ENCODE results near the gene CCDC40.
A peak's percentile ranks its signal among the peaks of the same experiment; 100 is the strongest.

The CCDC40 gene

GRCh38 chr17:80050706-80051105 is 14.3 kb downstream of the CCDC40 start:
- Histone ChIP-seq H2BK12ac (ENCODE audit: low read length) (no peak overlapping the region), H3K4me3 (ENCODE audit: low read length in 2 of 2) (peak overlapping the region in 1 of 2 donors; percentile 47), H2BK15ac (ENCODE audit: low read length) (no peak overlapping the region), H3K4me2 (ENCODE audit: insufficient read depth, low read length, poor library complexity, severe bottlenecking) (no peak overlapping the region), H2BK120ac (ENCODE audit: low read depth, low read length) (no peak overlapping the region), H3K4me1 (ENCODE audit: control insufficient read depth in 2 of 2, insufficient read depth in 1 of 2, low read depth in 1 of 2, low read length in 2 of 2) (no peaks in the 10 kb centered on the region), H3K9me3 (replicated peaks in 1 of 2; ENCODE audit: control insufficient read depth in 2 of 2, insufficient read depth in 1 of 2, low read depth in 1 of 2, low read length in 2 of 2) (no peaks in the 10 kb centered on the region), H4K91ac (ENCODE audit: low read depth, low read length, poor library complexity) (no peak overlapping the region), H3K4ac (ENCODE audit: low read length) (no peak overlapping the region), H3K23ac (ENCODE audit: low read depth, low read length, poor library complexity) (no peak overlapping the region), H3K36me3 (replicated peaks in 1 of 2; ENCODE audit: control insufficient read depth in 2 of 2, insufficient read depth in 2 of 2, low read length in 2 of 2) (peaks cover 13 to 66% of the 10 kb centered on the region in 2 donors), H3K27me3 (ENCODE audit: control insufficient read depth in 3 of 3, insufficient read depth in 3 of 3, low read depth in 1 of 3, low read length in 3 of 3) (no peaks in the 10 kb centered on the region), H2AK5ac (ENCODE audit: low read depth, low read length) (no peak overlapping the region), H2BK5ac (ENCODE audit: low read length) (no peak overlapping the region), H4K8ac (ENCODE audit: low read depth, low read length) (no peak overlapping the region), H3K9ac (ENCODE audit: low read depth, low read length, poor library complexity) (peak overlapping the region; percentile 9), H3K18ac (ENCODE audit: low read length) (no peak overlapping the region), H3K27ac (replicated peaks; ENCODE audit: low read length) (no peak overlapping the region), H3K14ac (ENCODE audit: low read length) (no peak overlapping the region), H2AFZ (ENCODE audit: low read length) (no peak overlapping the region), H3K79me1 (ENCODE audit: low read depth, low read length) (no peaks in the 10 kb centered on the region)
- no CpG with 5 or more reads among the region's 16 CpGs for WGBS, 2 donors (ENCODE audit: extremely low coverage in 2 of 2, insufficient read length in 2 of 2, insufficient replicate concordance in 1 of 2)
- no peak for DNase-seq (ENCODE audit: low spot score)

- H3K27me3 ChIP-seq (ENCODE audit: control insufficient read depth in 3 of 3, insufficient read depth in 3 of 3, low read depth in 1 of 3, low read length in 3 of 3): no peaks in the 10 kb centered on the region
- no CpG with 5 or more reads among the region's 11 CpGs for WGBS, 2 donors (ENCODE audit: extremely low coverage in 2 of 2, insufficient read length in 2 of 2, insufficient replicate concordance in 1 of 2)
Measured at GRCh38 chr17:80051681-80052080, 15.2 kb downstream of the CCDC40 start.

GRCh38 chr17:80053102-80053501 is 16.7 kb downstream of the CCDC40 start:
- H2BK12ac ChIP-seq (ENCODE audit: low read length): no peak overlapping the region
- no peak overlapping the region for H3K18ac ChIP-seq (ENCODE audit: low read length)
- no peak overlapping the region for H3K4me3 ChIP-seq (ENCODE audit: low read length in 2 of 2)
- no peaks in the 10 kb centered on the region for H3K4me1 ChIP-seq (ENCODE audit: control insufficient read depth in 2 of 2, insufficient read depth in 1 of 2, low read depth in 1 of 2, low read length in 2 of 2)
- H3K9ac ChIP-seq (ENCODE audit: low read depth, low read length, poor library complexity): no peak overlapping the region
- H4K8ac ChIP-seq (ENCODE audit: low read depth, low read length): no peak overlapping the region
- no peak overlapping the region for H2BK5ac ChIP-seq (ENCODE audit: low read length)
- H2BK15ac ChIP-seq (ENCODE audit: low read length): no peak overlapping the region
- H3K4me2 ChIP-seq (ENCODE audit: insufficient read depth, low read length, poor library complexity, severe bottlenecking): no peak overlapping the region
- H2AK5ac ChIP-seq (ENCODE audit: low read depth, low read length): no peak overlapping the region
- peaks cover 13 to 63% of the 10 kb centered on the region in 2 donors for H3K36me3 ChIP-seq (replicated peaks in 1 of 2; ENCODE audit: control insufficient read depth in 2 of 2, insufficient read depth in 2 of 2, low read length in 2 of 2)
- H3K9me3 ChIP-seq (replicated peaks in 1 of 2; ENCODE audit: control insufficient read depth in 2 of 2, insufficient read depth in 1 of 2, low read depth in 1 of 2, low read length in 2 of 2): no peaks in the 10 kb centered on the region
- no peaks in the 10 kb centered on the region for H3K27me3 ChIP-seq (ENCODE audit: control insufficient read depth in 3 of 3, insufficient read depth in 3 of 3, low read depth in 1 of 3, low read length in 3 of 3)
- no peak overlapping the region for H2BK120ac ChIP-seq (ENCODE audit: low read depth, low read length)
- no peaks in the 10 kb centered on the region for H3K79me1 ChIP-seq (ENCODE audit: low read depth, low read length)
- no CpG with 5 or more reads among the region's 10 CpGs for WGBS, 2 donors (ENCODE audit: extremely low coverage in 2 of 2, insufficient read length in 2 of 2, insufficient replicate concordance in 1 of 2)
- H4K91ac ChIP-seq (ENCODE audit: low read depth, low read length, poor library complexity): no peak overlapping the region
- DNase-seq (ENCODE audit: low spot score): no peak
- no peak overlapping the region for H3K4ac ChIP-seq (ENCODE audit: low read length)
- H3K14ac ChIP-seq (ENCODE audit: low read length): no peak overlapping the region
- no peak overlapping the region for H2AFZ ChIP-seq (ENCODE audit: low read length)
- H3K23ac ChIP-seq (ENCODE audit: low read depth, low read length, poor library complexity): no peak overlapping the region
- no peak overlapping the region for H3K27ac ChIP-seq (replicated peaks; ENCODE audit: low read length)

More at GRCh38 chr17:80051681-80052080, 15.2 kb downstream of the CCDC40 start:
- Histone ChIP-seq H2BK5ac (ENCODE audit: low read length) (no peak overlapping the region), H3K9me3 (replicated peaks in 1 of 2; ENCODE audit: control insufficient read depth in 2 of 2, insufficient read depth in 1 of 2, low read depth in 1 of 2, low read length in 2 of 2) (no peaks in the 10 kb centered on the region), H2BK120ac (ENCODE audit: low read depth, low read length) (no peak overlapping the region), H3K79me1 (ENCODE audit: low read depth, low read length) (no peaks in the 10 kb centered on the region), H3K27ac (replicated peaks; ENCODE audit: low read length) (no peak overlapping the region), H3K4me3 (ENCODE audit: low read length in 2 of 2) (no peak overlapping the region), H2AFZ (ENCODE audit: low read length) (no peak overlapping the region), H2BK12ac (ENCODE audit: low read length) (no peak overlapping the region), H4K8ac (ENCODE audit: low read depth, low read length) (no peak overlapping the region), H2AK5ac (ENCODE audit: low read depth, low read length) (no peak overlapping the region), H2BK15ac (ENCODE audit: low read length) (no peak overlapping the region), H3K23ac (ENCODE audit: low read depth, low read length, poor library complexity) (no peak overlapping the region), H3K4ac (ENCODE audit: low read length) (no peak overlapping the region), H3K14ac (ENCODE audit: low read length) (no peak overlapping the region), H3K18ac (ENCODE audit: low read length) (no peak overlapping the region), H3K4me1 (ENCODE audit: control insufficient read depth in 2 of 2, insufficient read depth in 1 of 2, low read depth in 1 of 2, low read length in 2 of 2) (no peaks in the 10 kb centered on the region), H3K36me3 (replicated peaks in 1 of 2; ENCODE audit: control insufficient read depth in 2 of 2, insufficient read depth in 2 of 2, low read length in 2 of 2) (peaks cover 13 to 62% of the 10 kb centered on the region in 2 donors), H3K9ac (ENCODE audit: low read depth, low read length, poor library complexity) (no peak overlapping the region), H3K4me2 (ENCODE audit: insufficient read depth, low read length, poor library complexity, severe bottlenecking) (no peak overlapping the region), H4K91ac (ENCODE audit: low read depth, low read length, poor library complexity) (no peak overlapping the region)
- DNase-seq (ENCODE audit: low spot score): no peak

- H3K36me3 ChIP-seq (replicated peaks in 1 of 2; ENCODE audit: control insufficient read depth in 2 of 2, insufficient read depth in 2 of 2, low read length in 2 of 2): peaks cover 7 to 65% of the 10 kb centered on the region in 2 donors
- H3K14ac ChIP-seq (ENCODE audit: low read length): no peak overlapping the region
- H3K9me3 ChIP-seq (replicated peaks in 1 of 2; ENCODE audit: control insufficient read depth in 2 of 2, insufficient read depth in 1 of 2, low read depth in 1 of 2, low read length in 2 of 2): no peaks in the 10 kb centered on the region
- no peak overlapping the region for H3K9ac ChIP-seq (ENCODE audit: low read depth, low read length, poor library complexity)
- no peak overlapping the region for H3K4ac ChIP-seq (ENCODE audit: low read length)
- H2AK5ac ChIP-seq (ENCODE audit: low read depth, low read length): no peak overlapping the region
- H3K4me1 ChIP-seq (ENCODE audit: control insufficient read depth in 2 of 2, insufficient read depth in 1 of 2, low read depth in 1 of 2, low read length in 2 of 2): no peaks in the 10 kb centered on the region
- no peak overlapping the region for H3K23ac ChIP-seq (ENCODE audit: low read depth, low read length, poor library complexity)
- H2BK5ac ChIP-seq (ENCODE audit: low read length): no peak overlapping the region
- H3K4me3 ChIP-seq (ENCODE audit: low read length in 2 of 2): no peak overlapping the region
- H2BK15ac ChIP-seq (ENCODE audit: low read length): no peak overlapping the region
- H3K27ac ChIP-seq (replicated peaks; ENCODE audit: low read length): no peak overlapping the region
- H3K4me2 ChIP-seq (ENCODE audit: insufficient read depth, low read length, poor library complexity, severe bottlenecking): no peak overlapping the region
- no peak overlapping the region for H2BK12ac ChIP-seq (ENCODE audit: low read length)
- DNase-seq (ENCODE audit: low spot score): no peak
- no peak overlapping the region for H3K18ac ChIP-seq (ENCODE audit: low read length)
- H2AFZ ChIP-seq (ENCODE audit: low read length): no peak overlapping the region
- no peaks in the 10 kb centered on the region for H3K79me1 ChIP-seq (ENCODE audit: low read depth, low read length)
- no peak overlapping the region for H2BK120ac ChIP-seq (ENCODE audit: low read depth, low read length)
- H3K27me3 ChIP-seq (ENCODE audit: control insufficient read depth in 3 of 3, insufficient read depth in 3 of 3, low read depth in 1 of 3, low read length in 3 of 3): no peaks in the 10 kb centered on the region
- H4K91ac ChIP-seq (ENCODE audit: low read depth, low read length, poor library complexity): no peak overlapping the region
- no peak overlapping the region for H4K8ac ChIP-seq (ENCODE audit: low read depth, low read length)
- no CpG with 5 or more reads among the region's 9 CpGs for WGBS, 2 donors (ENCODE audit: extremely low coverage in 2 of 2, insufficient read length in 2 of 2, insufficient replicate concordance in 1 of 2)
Measured at GRCh38 chr17:80055597-80055996, 19.2 kb downstream of the CCDC40 start.

Data from neuronal stem cell (in vitro differentiated cells).